PC-3 (cell line): ENCODE results near the gene CARD19. TPM values are rescaled to one million over a fixed set of nuclear protein-coding genes. Genes with fewer than 3 reads are reported as not detected.

Experiments used
- ATAC-seq: fragments of 200-7000 bp; cut with Tn5 transposase; 2 replicates; pipeline ENCODE4 v1.9.1; 2020; ENCODE audit warnings: mild to moderate bottlenecking, moderate library complexity
- BruUV-seq: library from RNA; stranded (reverse); fragments of 400-500 nt; replicated peaks from 2 replicates; lab custom pipeline; 2021; lab: Mats Ljungman, UMichigan
- CTCF ChIA-PET: fragments of 300-600 bp; sonication (Branson Sonifier 250); formaldehyde crosslinking; loops from one replicate; lab custom pipeline; 2022; ENCODE audit warnings: antibody characterized with exemption; lab: Charles Lee
- POLR2A ChIA-PET: fragments of 300-600 bp; sonication (Branson Sonifier 250); formaldehyde crosslinking; loops from one replicate; lab custom pipeline; 2022; ENCODE audit warnings: antibody characterized with exemption; ENCODE audit not compliant: unreplicated experiment; lab: Charles Lee
- DNase-seq: peaks from one replicate; pipeline ENCODE4 v3.0.0-alpha.2; 2015
- H2AFZ ChIP-seq: fragments of 300-600 bp; sonication (generic); 2 replicates; pipeline ENCODE4 v1.6.0; 2016; ENCODE audit warnings: antibody characterized with exemption, low read length
- H3F3A ChIP-seq: fragments of 300-600 bp; sonication (generic); one replicate; pipeline ENCODE4 v1.6.0; 2017; ENCODE audit warnings: antibody characterized with exemption, low read length, control low read depth, mild to moderate bottlenecking; ENCODE audit not compliant: unreplicated experiment
- H3K27ac ChIP-seq: fragments of 300-600 bp; sonication (generic); 2 replicates; pipeline ENCODE4 v1.5.1; 2016; ENCODE audit warnings: mild to moderate bottlenecking, low read length
- H3K27me3 ChIP-seq: fragments of 300-600 bp; sonication (generic); 2 replicates; pipeline ENCODE4 v1.6.1; 2016; ENCODE audit warnings: low read length, mixed read lengths
- H3K36me3 ChIP-seq: fragments of 300-600 bp; sonication (generic); 2 replicates; pipeline ENCODE4 v1.6.1; 2016; ENCODE audit warnings: low read depth, mixed run types, low read length, mixed read lengths
- H3K4me1 ChIP-seq: fragments of 300-600 bp; sonication (generic); 2 replicates; pipeline ENCODE4 v1.5.1; 2016; ENCODE audit warnings: low read length; ENCODE audit not compliant: insufficient read depth
- H3K4me2 ChIP-seq: fragments of 300-600 bp; sonication (generic); 2 replicates; pipeline ENCODE4 v1.6.0; 2016; ENCODE audit warnings: low read length
- H3K4me3 ChIP-seq: fragments of 300-600 bp; sonication (generic); 2 replicates; pipeline ENCODE4 v1.5.1; 2016; ENCODE audit warnings: mild to moderate bottlenecking, low read length, mixed read lengths
- H3K79me2 ChIP-seq: fragments of 300-600 bp; sonication (generic); 2 replicates; pipeline ENCODE4 v1.6.1; 2017; ENCODE audit warnings: low read length, mixed read lengths
- H3K9ac ChIP-seq: fragments of 300-600 bp; sonication (generic); 2 replicates; pipeline ENCODE4 v1.6.0; 2016; ENCODE audit warnings: mild to moderate bottlenecking, low read length
- H3K9me2 ChIP-seq: fragments of 300-600 bp; sonication (generic); replicated peaks from 2 replicates; pipeline ENCODE4 v1.6.1; 2016; ENCODE audit warnings: mixed run types, low read length, mixed read lengths
- H3K9me3 ChIP-seq: fragments of 300-600 bp; sonication (generic); 2 replicates; pipeline ENCODE4 v1.6.1; 2016; ENCODE audit warnings: low read length, mixed read lengths
- H4K20me1 ChIP-seq: fragments of 300-600 bp; sonication (generic); 2 replicates; pipeline ENCODE4 v1.6.1; 2016; ENCODE audit warnings: low read length, mixed read lengths
- EZH2 ChIP-seq: fragments of 300-600 bp; sonication (generic); IDR thresholded peaks from one replicate; pipeline ENCODE4 v1.6.1; 2017; ENCODE audit warnings: antibody characterized with exemption, mild to moderate bottlenecking, low read length; ENCODE audit not compliant: unreplicated experiment
- EZH2phosphoT487 ChIP-seq: fragments of 300-600 bp; sonication (generic); IDR thresholded peaks from 2 replicates; pipeline ENCODE4 v1.6.1; 2018; ENCODE audit warnings: mild to moderate bottlenecking, antibody characterized with exemption, low read length, borderline replicate concordance
- intact Hi-C: fragments of 100-400 bp; cut with micrococcal nuclease; formaldehyde crosslinking; loops from 2 replicates; pipeline ENCODE4 v1.9.0; 2023
- total RNA-seq: library from RNA; depleted of rRNA; stranded (reverse); fragments of >200 nt; gene quantifications from 2 replicates; pipeline ENCODE4 v1.2.3, GENCODE V29; 2014
- TF ChIP-seq, protein P1 (sequence below): fragments of 300-600 bp; sonication (generic); conservative IDR thresholded peaks from 2 replicates; pipeline ENCODE4 v1.5.1; 2017; ENCODE audit warnings: antibody characterized with exemption, low read depth, mild to moderate bottlenecking, low read length

Gene CARD19
- total RNA-seq, 1 experiment from 2014 or later, result 68.6 TPM

DNA sequence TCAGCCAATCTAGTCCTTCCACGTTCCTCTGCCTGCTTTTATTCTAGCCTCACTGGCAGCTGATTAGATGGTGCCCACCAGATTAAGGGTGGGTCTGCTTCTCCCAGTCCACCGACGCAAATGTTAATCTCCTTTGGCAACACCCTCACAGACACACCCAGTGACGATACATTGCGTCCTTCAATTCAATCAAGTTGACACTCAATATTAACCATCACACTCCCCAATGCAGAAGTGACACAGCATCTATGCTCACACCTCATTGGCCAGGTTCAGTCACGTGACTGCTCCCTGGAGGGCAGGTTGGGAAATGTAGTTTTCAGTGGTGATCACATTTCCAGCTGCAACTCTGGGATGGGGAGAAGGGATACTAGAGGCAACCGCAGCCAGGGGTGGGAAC is 24.6 kb upstream of the CARD19 start:
- Histone ChIP-seq H3K27me3 (no peaks in the 10 kb centered on the region), H3K36me3 (no peaks in the 10 kb centered on the region), H3K79me2 (no peaks in the 10 kb centered on the region), H3K9ac (no peak overlapping the region), H3K4me3 (no peak overlapping the region), H3K9me3 (no peaks in the 10 kb centered on the region), H3K4me1 (no peaks in the 10 kb centered on the region), H2AFZ (no peak overlapping the region), H3K9me2 (no peaks in the 10 kb centered on the region), H3K27ac (no peak overlapping the region), H3F3A (no peaks in the 10 kb centered on the region), H3K4me2 (no peak overlapping the region), H4K20me1 (no peaks in the 10 kb centered on the region)
- BruUV-seq, result no TSS peak
- ChIA-PET CTCF (no interaction called here), POLR2A (no interaction called here)
- intact Hi-C loops, result no loop called here
- DNase-seq (peak; percentile 24), ATAC-seq (no peak)
- TF ChIP-seq, protein P1, sequence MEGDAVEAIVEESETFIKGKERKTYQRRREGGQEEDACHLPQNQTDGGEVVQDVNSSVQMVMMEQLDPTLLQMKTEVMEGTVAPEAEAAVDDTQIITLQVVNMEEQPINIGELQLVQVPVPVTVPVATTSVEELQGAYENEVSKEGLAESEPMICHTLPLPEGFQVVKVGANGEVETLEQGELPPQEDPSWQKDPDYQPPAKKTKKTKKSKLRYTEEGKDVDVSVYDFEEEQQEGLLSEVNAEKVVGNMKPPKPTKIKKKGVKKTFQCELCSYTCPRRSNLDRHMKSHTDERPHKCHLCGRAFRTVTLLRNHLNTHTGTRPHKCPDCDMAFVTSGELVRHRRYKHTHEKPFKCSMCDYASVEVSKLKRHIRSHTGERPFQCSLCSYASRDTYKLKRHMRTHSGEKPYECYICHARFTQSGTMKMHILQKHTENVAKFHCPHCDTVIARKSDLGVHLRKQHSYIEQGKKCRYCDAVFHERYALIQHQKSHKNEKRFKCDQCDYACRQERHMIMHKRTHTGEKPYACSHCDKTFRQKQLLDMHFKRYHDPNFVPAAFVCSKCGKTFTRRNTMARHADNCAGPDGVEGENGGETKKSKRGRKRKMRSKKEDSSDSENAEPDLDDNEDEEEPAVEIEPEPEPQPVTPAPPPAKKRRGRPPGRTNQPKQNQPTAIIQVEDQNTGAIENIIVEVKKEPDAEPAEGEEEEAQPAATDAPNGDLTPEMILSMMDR, result no peak
- TF ChIP-seq EZH2 (no peak), EZH2phosphoT487 (no peak)

DNA sequence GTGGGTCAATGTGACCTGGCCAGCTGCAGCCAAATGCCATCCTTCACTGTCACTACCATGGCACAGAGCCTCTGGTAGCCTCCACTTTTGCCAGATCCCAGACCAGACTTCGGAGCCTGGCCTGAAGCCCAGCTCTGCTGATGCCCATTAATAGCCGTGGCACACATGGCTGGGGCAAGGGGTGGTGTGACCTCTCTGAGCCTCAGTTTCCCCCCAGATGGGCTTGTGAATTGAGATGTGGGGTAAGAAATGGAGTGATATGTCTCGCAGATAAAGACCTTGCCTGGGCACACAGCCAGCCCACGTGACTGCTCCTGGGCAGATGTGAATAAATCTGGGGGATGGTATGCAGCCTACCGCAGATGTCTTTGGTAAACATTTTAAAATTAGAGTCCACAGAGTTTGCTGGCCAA is 23.6 kb upstream of the CARD19 start:
- no peaks in the 10 kb centered on the region for H3K9me3 ChIP-seq
- ATAC-seq (no peak), DNase-seq (no peak)
- H3K4me3 ChIP-seq, result no peak overlapping the region
- no peaks in the 10 kb centered on the region for H3K4me1 ChIP-seq
- H3K79me2 ChIP-seq, result no peaks in the 10 kb centered on the region
- no peak overlapping the region for H2AFZ ChIP-seq
- H3K9ac ChIP-seq, result no peak overlapping the region
- no TSS peak for BruUV-seq
- POLR2A ChIA-PET, result no interaction called here
- H3K4me2 ChIP-seq, result no peak overlapping the region
- CTCF ChIA-PET, result no interaction called here
- H3F3A ChIP-seq, result no peaks in the 10 kb centered on the region
- H3K27ac ChIP-seq, result no peak overlapping the region
- intact Hi-C loops, result no loop called here
- H4K20me1 ChIP-seq, result no peaks in the 10 kb centered on the region
- H3K27me3 ChIP-seq, result no peaks in the 10 kb centered on the region
- H3K36me3 ChIP-seq, result no peaks in the 10 kb centered on the region
- TF ChIP-seq EZH2, result no peak
- TF ChIP-seq EZH2phosphoT487, result no peak
- TF ChIP-seq, protein P1, result no peak
- no peaks in the 10 kb centered on the region for H3K9me2 ChIP-seq

DNA sequence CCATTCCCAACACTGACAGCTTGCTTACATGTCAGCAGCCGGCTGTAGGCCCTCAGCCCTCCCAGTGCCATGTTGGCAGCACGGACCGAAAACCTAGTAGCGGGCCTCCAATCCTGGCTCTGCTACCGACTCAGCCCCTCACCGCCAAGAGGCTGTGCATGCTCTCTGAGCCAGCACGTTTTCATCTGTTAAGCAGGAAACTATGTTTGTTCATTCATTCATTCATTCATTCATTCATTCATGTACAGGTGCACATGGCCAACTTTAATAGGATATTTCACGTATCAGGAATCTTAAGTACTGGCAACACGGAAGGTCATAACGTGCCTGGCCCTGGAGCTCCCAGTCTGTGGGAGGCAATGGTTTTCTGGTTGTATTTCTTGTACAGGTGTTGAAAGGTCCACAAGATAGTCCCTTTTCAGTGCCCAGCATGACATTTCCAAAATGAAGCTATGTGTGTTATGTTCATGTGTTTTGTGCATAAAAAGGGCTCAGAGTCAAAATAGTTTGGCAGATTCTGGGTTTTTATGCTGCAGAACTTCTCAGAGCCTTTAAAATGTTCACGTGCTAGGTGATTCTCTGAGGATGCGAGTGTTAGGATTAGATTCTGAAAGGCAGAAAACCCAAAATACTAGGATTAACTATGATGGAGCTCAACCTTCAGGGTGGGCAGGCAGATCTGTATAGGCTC is 19.8 kb upstream of the CARD19 start:
- Histone ChIP-seq H3K36me3 (no peaks in the 10 kb centered on the region), H3K9me2 (no peaks in the 10 kb centered on the region), H3K79me2 (no peaks in the 10 kb centered on the region), H3K9me3 (no peaks in the 10 kb centered on the region), H3K4me1 (no peaks in the 10 kb centered on the region), H3K9ac (no peak overlapping the region), H3K4me2 (no peak overlapping the region), H3K27ac (no peak overlapping the region), H3K4me3 (no peak overlapping the region), H3K27me3 (no peaks in the 10 kb centered on the region), H3F3A (no peaks in the 10 kb centered on the region), H4K20me1 (no peaks in the 10 kb centered on the region), H2AFZ (no peak overlapping the region)
- BruUV-seq, result no TSS peak
- TF ChIP-seq, protein P1, result no peak
- TF ChIP-seq EZH2phosphoT487, result no peak
- no peak for TF ChIP-seq EZH2
- intact Hi-C loops, result no loop called here
- POLR2A ChIA-PET, result no interaction called here
- ATAC-seq, result no peak
- CTCF ChIA-PET, result no interaction called here
- DNase-seq, result no peak
